ENCODE results near the gene MYO5A.

- TF ChIP-seq, protein P1, sequence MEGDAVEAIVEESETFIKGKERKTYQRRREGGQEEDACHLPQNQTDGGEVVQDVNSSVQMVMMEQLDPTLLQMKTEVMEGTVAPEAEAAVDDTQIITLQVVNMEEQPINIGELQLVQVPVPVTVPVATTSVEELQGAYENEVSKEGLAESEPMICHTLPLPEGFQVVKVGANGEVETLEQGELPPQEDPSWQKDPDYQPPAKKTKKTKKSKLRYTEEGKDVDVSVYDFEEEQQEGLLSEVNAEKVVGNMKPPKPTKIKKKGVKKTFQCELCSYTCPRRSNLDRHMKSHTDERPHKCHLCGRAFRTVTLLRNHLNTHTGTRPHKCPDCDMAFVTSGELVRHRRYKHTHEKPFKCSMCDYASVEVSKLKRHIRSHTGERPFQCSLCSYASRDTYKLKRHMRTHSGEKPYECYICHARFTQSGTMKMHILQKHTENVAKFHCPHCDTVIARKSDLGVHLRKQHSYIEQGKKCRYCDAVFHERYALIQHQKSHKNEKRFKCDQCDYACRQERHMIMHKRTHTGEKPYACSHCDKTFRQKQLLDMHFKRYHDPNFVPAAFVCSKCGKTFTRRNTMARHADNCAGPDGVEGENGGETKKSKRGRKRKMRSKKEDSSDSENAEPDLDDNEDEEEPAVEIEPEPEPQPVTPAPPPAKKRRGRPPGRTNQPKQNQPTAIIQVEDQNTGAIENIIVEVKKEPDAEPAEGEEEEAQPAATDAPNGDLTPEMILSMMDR (tag by site-specific recombination; IDR thresholded peaks at IDR 0.05) = no peak
- TF ChIP-seq, protein P2, sequence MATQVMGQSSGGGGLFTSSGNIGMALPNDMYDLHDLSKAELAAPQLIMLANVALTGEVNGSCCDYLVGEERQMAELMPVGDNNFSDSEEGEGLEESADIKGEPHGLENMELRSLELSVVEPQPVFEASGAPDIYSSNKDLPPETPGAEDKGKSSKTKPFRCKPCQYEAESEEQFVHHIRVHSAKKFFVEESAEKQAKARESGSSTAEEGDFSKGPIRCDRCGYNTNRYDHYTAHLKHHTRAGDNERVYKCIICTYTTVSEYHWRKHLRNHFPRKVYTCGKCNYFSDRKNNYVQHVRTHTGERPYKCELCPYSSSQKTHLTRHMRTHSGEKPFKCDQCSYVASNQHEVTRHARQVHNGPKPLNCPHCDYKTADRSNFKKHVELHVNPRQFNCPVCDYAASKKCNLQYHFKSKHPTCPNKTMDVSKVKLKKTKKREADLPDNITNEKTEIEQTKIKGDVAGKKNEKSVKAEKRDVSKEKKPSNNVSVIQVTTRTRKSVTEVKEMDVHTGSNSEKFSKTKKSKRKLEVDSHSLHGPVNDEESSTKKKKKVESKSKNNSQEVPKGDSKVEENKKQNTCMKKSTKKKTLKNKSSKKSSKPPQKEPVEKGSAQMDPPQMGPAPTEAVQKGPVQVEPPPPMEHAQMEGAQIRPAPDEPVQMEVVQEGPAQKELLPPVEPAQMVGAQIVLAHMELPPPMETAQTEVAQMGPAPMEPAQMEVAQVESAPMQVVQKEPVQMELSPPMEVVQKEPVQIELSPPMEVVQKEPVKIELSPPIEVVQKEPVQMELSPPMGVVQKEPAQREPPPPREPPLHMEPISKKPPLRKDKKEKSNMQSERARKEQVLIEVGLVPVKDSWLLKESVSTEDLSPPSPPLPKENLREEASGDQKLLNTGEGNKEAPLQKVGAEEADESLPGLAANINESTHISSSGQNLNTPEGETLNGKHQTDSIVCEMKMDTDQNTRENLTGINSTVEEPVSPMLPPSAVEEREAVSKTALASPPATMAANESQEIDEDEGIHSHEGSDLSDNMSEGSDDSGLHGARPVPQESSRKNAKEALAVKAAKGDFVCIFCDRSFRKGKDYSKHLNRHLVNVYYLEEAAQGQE (tag by site-specific recombination; IDR thresholded peaks at IDR 0.05) = no peak
- no peak for TF ChIP-seq KLF17 (tag by site-specific recombination; IDR thresholded peaks at IDR 0.05)
- TF ChIP-seq ZNF610 (tag by site-specific recombination; IDR thresholded peaks at IDR 0.05; ENCODE audit: borderline replicate concordance) = no peak
- no peak for TF ChIP-seq ZNF266 (tag by site-specific recombination; IDR thresholded peaks at IDR 0.05; ENCODE audit: low read depth)
- no peak for TF ChIP-seq KLF16 (tag by site-specific recombination; IDR thresholded peaks at IDR 0.05)
- TF ChIP-seq RBAK (tag by site-specific recombination; IDR thresholded peaks at IDR 0.05) = no peak
Observed at GRCh38 chr15:52520421-52520820, 8.3 kb downstream of the MYO5A start.

Data from HEK293 (cell line).